IPS-11a (cell line): ENCODE data around the gene HOXD1.

Experiments
- H3K4me3 ChIP-seq: one replicate; pipeline ENCODE4 v1.5.1; 2013; ENCODE audit warnings: low read depth, low read length, control low read depth

HOXD1 gene

DNA sequence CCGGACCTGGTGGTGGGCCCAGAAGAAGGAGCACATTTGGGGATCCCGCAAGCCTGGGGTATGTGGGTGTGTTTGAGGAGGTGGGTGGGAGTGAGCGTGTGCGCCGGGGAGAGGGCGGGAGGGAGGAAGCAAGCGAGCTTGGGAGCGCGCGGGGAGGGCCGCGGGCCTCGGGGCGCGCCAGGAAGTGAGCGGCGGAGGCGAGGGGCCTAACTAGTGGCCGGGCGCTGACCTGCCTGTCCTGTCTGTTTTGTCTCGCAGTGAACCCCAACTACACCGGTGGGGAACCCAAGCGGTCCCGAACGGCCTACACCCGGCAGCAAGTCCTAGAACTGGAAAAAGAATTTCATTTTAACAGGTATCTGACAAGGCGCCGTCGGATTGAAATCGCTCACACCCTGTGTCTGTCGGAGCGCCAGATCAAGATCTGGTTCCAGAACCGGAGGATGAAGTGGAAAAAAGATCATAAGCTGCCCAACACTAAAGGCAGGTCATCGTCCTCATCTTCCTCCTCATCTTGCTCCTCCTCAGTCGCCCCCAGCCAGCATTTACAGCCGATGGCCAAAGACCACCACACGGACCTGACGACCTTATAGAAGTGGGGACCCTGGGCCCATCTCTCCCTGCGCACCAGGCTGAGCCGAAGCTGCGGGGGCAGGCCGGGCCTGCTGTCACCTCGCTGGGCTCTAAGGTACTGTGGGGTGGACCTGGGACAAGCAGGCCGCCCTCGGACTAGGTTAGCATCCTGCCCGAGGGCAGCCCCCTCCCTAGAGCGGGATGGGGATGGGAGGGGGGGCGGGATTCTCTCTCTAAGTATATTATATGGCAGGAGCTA, 35.9 kb upstream of the HOXD1 start:
- no peak overlapping the region for H3K4me3 ChIP-seq

DNA sequence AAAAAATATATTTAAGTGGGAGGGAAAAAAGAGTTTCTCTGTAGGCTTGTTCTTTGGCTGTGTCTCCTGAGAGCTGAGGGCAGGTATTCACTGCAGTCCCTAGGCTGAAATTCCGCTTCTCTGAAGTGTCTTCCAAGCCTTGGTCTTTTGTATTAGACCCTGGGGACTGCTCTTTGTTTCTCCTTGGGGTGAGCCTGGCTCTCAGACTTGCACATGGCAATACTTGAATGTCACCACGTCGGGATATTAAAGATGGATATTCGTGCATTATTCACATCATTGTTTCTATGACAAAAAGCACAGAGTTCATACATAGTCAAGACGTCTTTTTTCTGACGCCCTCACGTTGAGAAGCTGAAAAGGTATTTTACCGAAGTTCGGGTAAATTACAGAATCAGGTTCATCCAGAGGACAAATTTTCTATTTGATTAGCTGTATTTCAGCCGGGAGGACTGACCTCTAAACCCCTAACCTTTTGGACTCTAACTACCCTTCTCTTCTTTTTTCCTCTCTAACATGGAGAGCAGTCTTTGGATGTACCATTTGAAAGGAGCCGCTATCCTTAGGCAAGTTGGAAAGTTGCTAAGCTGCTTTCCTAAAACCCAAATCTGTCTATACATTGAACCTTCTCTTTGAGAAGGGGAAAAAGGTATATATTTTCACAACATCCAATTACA, 33.8 kb upstream of the HOXD1 start:
- no peak overlapping the region for H3K4me3 ChIP-seq

GRCh38 chr2:176155356-176156044, 33.0 kb upstream of the HOXD1 start:
- H3K4me3 ChIP-seq = no peak overlapping the region

DNA sequence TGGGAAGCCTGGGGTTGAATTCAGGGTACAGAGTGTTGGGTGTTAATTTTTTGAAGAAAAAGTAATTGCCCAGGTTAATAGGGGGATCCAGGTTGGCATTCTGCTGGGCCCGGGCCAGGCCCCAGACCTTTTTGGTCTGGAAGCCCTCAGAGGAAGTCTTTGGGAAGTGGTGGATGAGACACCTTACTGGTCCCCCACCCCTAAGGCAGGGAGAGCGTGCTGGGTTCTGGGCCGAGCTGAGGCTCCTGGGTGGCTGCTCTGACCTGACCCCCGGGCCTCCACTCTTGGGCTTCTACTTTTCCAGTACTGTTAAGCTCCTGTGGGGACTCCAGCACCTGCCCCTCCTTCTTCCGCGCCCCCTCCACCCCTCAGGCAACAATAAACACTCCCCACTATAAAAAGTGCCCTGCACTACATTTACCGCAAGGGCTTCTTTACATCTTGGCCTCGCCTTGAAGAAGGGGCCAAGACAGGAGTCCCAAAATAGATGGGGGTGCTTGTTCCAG, 32.1 kb upstream of the HOXD1 start:
- H3K4me3 ChIP-seq = no peak overlapping the region

GRCh38 chr2:176156807-176157498, 31.5 kb upstream of the HOXD1 start, which contains the start of gene HOXD3:
Gene HOXD3 (plus strand): TSS chr2:176157307. CDS start chr2:176169115, 11,808 bp downstream.
- no peak within 1 kb of the TSS for H3K4me3 ChIP-seq

- no peak overlapping the region for H3K4me3 ChIP-seq
Observed at GRCh38 chr2:176157499-176158185, 30.8 kb upstream of the HOXD1 start.

- no peak overlapping the region for H3K4me3 ChIP-seq
Observed at GRCh38 chr2:176158186-176158591, 30.3 kb upstream of the HOXD1 start.

GRCh38 chr2:176158855-176159662, 29.4 kb upstream of the HOXD1 start:
- no peak overlapping the region for H3K4me3 ChIP-seq

- H3K4me3 ChIP-seq = no peak overlapping the region
Observed at GRCh38 chr2:176159663-176160250, 28.7 kb upstream of the HOXD1 start.

GRCh38 chr2:176160251-176160985, 28.1 kb upstream of the HOXD1 start:
- H3K4me3 ChIP-seq = no peak overlapping the region

DNA sequence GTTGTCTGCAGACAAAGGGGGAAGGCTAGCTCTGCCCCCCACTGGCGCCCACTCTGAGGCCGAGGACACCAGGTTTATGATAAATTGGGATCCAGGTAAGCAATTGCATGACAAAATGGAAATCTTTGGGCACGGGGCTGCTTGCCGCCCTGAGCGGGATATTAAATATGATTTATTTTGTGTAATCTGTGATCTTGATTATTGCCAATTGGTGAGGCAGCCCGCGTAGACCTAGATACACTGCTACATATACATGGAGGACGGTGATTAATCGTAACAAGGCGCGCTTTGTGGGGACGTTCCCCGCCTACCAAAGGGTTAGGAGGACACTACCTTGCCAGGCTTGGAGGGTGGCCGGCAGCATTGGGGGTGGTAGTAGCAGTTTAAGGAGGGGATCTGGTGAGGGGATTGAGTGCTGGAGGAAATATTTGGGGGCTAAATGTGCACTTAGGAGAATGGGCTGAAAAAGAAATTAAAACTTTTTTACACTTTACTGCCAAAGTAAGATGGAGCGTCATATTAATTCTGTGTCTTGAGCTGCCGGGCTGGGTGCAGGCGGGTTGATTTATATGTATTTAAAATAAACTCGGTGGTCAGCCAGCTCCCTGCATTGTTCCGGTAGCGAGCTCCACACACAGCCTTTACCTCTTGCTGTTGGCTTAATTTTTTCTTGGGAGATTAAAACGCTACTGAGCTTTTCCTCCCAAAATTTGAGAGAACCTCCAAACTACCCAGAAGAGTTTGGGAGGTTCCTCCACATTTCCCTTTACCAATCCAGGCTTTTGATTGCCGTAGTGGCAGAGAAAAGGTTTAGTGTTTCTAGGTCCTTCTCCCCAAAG, 27.3 kb upstream of the HOXD1 start:
- no peak overlapping the region for H3K4me3 ChIP-seq

- H3K4me3 ChIP-seq = no peak overlapping the region
Observed at GRCh38 chr2:176161825-176162626, 26.4 kb upstream of the HOXD1 start.

DNA sequence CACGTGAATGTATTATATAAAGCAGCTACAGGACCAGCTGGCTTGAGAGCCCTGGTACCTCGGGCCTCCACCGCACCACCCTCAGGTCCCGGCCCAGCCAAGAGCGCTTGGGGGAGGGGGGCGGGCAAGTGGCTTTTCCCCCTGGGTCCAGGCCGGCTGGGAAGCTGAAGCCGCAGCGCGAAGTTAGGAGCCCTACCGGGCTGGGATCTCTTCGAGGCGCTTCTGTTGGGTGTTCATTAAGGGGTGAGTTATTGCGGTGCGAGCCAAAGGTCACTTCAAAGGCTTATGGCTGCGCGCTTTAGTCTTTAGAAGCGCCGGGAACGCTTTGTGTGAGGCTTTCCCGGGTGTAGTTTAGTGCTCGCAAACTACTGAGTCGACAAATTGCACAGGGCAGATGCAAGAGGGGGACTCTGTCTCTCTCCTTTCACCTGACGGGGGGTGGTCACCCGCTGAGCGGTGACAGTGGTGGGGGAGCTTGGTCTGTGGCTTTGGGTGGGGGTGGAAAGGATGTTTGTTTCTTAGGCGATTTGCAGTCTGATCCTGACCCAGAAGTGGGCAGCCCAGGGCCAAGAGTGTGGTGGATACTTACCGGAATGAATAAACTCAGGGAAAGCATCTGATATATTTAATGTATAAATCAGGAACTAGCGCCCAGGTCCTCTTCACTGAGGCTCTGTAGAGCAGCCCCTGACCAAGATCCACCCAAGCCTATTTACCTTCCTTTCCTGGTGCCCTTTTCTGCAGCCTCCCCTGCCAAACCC, 25.4 kb upstream of the HOXD1 start:
- H3K4me3 ChIP-seq = no peak overlapping the region

DNA sequence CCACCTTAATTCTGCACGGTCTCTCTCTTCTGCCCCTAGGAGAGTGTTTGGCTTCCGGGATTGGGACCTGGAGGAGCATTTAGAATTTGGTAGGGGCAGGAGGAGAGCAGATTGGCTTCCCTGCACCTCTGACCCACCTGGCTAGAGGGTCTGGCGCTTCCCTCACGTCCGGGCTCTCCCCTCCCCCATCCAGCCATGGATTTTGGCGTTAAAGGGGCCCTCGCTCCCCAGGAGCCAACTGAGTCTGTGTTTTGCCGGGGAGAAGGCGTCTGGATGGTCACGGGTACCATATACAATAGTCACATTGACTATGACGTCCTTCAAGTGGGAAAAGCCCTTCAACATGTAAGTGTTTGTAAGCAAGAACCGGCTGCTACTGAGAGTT, 24.8 kb upstream of the HOXD1 start:
- H3K4me3 ChIP-seq = no peak overlapping the region

DNA sequence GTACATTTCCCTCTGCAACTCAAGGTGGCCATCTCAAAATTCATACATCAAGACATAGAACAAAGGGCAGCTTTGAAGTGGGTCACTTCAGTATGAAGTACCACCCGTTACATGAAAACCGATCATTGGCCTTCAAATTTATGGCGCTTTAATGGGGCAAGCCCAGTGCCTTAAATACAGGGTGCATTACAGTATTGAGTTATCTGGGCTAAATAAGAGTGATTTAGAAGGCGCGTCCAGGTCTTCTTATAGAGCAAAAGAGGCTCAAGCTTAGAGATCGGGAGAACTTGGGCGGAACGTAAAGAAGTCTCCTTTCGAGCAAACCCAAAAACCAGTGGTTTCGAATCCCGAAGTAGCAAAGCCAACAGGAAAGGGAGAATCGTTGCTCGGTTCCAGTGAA, 24.3 kb upstream of the HOXD1 start:
- H3K4me3 ChIP-seq = no peak overlapping the region
